Epidermal melanocyte (primary cell): ENCODE measurements around the gene ZDHHC6.
A peak's percentile ranks its signal among the peaks of the same experiment; 100 is the strongest.
"Not testable (repeated sequence)": the region's sequence is repeated elsewhere in the genome, so short reads cannot be mapped to it uniquely, and the experiment has no call there.

ENCODE experiments used
- DNase-seq: peaks from one replicate; pipeline ENCODE4 v3.0.0; 2011; ENCODE audit warnings: low spot score; ENCODE audit not compliant: insufficient read length

The ZDHHC6 gene

GRCh38 chr10:112446855-112447619, at the start of gene ZDHHC6, which contains the start of gene VTI1A:
ZDHHC6 (minus strand) TSS chr10:112446914; CDS start chr10:112445436, 1,478 bp downstream.
VTI1A (plus strand) TSS chr10:112447215; CDS start chr10:112447374, 159 bp downstream.
- DNase-seq = peak; percentile 60

GRCh38 chr10:112492736-112493135, 46.0 kb upstream of the ZDHHC6 start:
- DNase-seq = no peak

GRCh38 chr10:112491144-112491543, 44.4 kb upstream of the ZDHHC6 start:
- DNase-seq = no peak

GRCh38 chr10:112490545-112490944, 43.8 kb upstream of the ZDHHC6 start:
- no peak for DNase-seq

- no peak for DNase-seq
Observed at GRCh38 chr10:112487964-112488363, 41.2 kb upstream of the ZDHHC6 start.

DNA sequence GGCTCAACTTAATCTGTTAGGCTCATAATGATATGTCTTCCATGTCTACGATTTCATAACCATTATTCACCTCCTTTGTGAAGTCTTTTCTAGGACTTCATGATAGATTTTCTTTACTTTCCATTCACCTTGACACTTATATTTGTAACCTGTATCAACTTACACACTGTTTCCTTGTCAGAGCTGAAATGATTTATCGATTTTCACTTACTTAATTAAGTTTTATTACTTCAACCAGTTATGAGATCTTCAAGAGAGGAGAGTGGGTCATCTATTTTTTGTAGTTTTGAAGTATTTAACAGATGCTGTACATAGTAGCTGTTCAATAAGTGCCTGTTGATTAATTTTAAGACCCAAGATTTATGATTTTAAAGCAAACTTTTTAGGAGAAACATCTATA, 37.7 kb upstream of the ZDHHC6 start:
- no peak for DNase-seq

GRCh38 chr10:112481602-112482001, 34.9 kb upstream of the ZDHHC6 start:
- DNase-seq = no peak

GRCh38 chr10:112475575-112476218, 29.0 kb upstream of the ZDHHC6 start:
- no peak for DNase-seq

GRCh38 chr10:112471878-112472487, 25.3 kb upstream of the ZDHHC6 start:
- DNase-seq = peak; percentile 64

DNA sequence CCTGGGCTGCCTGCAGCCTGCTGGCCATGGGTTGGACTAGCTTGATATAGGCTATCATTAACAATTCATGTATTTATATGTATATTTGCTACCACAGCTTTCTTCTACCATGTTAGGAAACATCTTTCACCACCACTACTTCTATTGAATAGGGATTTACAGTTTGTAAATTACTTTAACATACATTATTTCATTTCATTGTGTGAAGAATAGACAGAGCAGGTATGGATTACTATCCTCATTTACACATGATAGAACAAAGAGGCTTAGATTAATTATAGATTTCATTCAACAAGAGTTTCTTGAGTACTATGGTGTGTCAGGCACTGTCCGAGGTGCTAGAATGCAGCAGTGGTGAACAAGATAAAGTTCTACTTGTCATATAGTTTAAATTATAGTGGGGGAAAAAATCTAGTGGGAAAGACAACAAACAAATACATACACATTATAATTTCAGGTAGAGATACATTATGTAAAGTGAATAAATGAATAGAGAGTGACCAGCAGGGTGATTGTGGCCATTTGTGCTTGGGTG, 20.9 kb upstream of the ZDHHC6 start:
- DNase-seq = no peak

GRCh38 chr10:112466802-112467201, 20.1 kb upstream of the ZDHHC6 start:
- DNase-seq = no peak

GRCh38 chr10:112465299-112465883, 18.7 kb upstream of the ZDHHC6 start:
- no peak for DNase-seq

DNA sequence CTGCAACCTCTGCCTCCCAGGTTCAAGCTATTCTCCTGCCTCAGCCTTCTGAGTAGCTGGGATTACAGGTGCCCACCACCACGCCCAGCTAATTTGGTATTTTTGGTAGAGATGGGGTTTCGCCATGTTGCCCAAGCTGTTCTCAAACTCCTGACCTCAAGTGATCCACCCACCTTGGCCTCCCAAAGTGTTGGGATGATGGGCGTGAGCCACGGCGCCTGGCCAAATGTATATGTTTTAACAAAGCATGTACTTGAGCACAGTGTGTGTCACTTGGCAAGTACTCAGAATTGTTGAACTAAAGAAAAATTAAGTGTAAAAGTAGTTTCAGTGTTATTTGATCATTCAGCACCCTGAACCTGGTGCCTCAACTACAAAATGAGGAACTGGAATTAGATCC, 17.4 kb upstream of the ZDHHC6 start:
- not testable (repeated sequence) for DNase-seq

DNA sequence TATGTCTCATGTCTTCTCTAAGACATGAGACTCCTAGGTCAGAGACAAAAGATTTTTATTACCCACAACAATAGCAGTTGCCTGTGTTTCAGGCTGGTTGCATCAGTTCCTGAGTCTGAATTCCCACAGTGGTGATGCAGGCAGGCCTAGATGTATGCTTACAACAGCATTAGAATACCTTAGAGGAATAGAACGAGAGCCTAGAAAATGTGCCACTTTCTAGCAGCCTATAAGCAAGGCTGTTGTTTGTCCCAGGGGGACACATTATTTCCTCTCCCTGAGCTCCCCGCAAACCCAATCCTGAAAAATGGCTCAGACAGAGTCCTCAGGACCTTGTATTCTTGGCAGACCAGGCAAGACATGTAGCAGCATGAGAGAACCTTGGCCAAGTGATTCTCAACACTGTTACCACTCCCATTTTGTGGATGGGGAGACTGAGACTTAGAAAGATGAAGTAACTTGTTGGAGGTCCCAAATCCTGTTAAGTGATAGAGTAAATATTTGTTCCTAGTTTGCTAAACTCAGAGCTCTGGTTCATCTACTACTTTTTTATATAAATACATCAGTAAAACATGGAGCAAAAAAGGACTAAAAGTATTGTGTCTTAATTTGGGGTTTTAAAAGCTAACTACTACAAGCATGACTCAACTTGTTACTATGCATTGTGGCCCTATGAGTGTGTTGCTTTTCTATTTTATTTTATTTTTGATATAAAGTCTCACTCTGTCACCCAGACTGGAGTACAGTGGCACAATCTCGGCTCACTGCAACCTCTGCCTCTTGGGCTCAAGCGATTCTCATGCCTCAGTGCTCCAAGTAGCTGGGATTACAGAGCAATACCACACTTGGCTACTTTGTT, 14.5 kb upstream of the ZDHHC6 start:
- no peak for DNase-seq

GRCh38 chr10:112460366-112460765, 13.7 kb upstream of the ZDHHC6 start:
- DNase-seq = no peak

- DNase-seq = no peak
Observed at GRCh38 chr10:112456533-112456932, 9.8 kb upstream of the ZDHHC6 start.

- no peak for DNase-seq
Observed at GRCh38 chr10:112454910-112455779, 8.4 kb upstream of the ZDHHC6 start.

- no peak for DNase-seq
Observed at GRCh38 chr10:112448888-112449287, 2.2 kb upstream of the ZDHHC6 start.

DNA sequence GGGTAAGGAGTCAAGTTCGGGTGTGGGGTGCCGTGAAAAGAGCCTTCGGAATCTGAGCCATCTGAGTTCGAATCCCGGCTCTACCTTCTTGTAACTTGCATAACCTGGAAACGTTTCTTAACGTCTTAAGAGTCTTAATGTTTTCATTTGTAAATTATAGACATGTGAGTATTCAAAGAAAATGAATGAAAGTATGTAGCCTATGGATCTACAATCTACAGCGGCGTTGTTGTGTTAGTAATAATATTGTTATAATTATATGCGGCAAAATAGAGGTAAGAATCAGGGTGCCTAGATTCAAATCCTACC, 860 bp upstream of the ZDHHC6 start:
- no peak for DNase-seq
